Stimulated activated CD8-positive, alpha-beta memory T cell treated with anti-CD3 and anti-CD28 coated beads, Interleukin-15, amount 100 ng/mL, for 24 hours (primary cell): ENCODE results near the gene SPIRE1.

Source experiments
- DNase-seq: peaks from one replicate; pipeline ENCODE4 v3.0.0-alpha.2; 2020; ENCODE audit warnings: low read depth

The SPIRE1 gene

DNA sequence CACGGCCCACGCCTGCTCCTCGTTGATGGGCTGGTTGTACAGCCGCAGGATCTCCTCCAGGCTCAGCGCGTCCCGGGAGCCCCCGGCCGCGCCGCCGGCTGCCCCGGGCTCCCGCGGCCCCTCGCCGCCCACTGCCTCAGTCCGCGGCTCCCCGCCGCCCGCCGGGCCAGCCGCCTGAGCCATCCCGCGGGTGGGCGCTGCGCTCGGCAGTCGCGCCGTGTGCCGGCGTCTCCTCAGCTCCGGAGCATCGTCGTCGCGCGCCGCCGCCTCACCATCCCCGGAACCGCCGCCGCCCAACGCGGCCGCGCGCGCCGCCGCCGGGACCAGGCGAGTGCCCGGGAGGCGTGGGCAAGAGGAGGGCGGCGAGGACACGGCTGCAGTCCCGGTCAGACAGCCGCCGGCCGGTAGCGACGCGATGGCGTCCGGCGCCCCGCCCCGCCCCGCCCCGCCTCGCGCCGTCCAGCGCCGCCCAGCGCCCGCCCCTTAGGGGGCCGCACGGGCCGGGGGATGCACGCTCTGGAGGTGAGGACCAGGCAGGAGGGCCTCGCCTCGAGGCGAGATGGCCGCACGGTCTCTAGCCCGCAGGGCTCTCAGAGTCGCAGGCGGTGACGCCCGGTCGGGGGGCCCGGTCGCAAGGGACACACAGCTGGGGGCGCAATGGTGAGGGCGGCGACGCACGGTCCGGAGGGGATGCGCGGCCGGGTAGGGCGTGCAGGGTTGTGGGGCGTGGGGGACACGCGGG lies at the start of gene SPIRE1:
TSS of gene SPIRE1 (minus strand) at position 424 of the 742 bp plus-strand sequence. CDS start at position 183, 241 bp downstream.
- DNase-seq = no peak

DNA sequence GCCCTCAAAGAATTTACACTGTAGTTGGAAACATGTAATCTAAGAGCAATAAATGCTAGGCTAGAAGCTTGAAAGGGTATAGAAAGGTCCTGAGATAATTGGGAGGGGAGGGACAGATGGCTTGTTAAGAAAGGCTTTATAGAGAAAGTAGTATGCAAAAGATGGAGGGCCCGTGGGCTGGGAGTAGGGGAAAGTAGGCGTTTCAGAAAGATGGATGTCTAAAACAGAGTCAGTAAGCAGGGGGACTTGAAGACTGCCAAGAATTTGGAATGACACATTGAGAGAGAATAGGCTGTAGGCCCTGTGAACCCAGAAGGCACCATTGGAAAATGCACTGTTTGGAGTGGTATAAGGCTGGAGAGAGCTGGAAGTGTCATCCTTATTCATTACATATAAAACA lies 45.8 kb upstream of the SPIRE1 start:
- DNase-seq = no peak

DNA sequence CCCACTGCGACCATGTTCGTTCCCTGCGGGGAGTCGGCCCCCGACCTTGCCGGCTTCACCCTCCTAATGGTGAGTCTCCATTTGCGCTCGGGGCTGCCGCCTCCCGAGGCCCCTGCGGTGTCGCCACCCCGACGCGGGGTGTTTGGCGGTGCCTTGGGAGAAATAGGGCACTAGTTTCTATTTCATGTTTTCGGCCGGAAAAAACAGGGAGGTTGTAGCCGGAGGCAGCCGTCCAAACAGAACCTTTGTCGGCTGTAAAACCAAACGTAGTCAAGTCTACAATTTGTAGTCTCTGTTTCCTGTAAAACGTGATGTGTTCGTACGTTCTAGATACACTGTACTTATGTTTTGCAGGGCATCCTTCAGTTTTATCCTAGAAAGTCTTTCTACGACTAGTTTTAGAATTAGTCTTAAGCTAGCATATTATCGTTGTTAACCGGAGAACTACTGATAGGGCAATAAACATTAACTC lies 45.2 kb upstream of the SPIRE1 start:
- no peak for DNase-seq

DNA sequence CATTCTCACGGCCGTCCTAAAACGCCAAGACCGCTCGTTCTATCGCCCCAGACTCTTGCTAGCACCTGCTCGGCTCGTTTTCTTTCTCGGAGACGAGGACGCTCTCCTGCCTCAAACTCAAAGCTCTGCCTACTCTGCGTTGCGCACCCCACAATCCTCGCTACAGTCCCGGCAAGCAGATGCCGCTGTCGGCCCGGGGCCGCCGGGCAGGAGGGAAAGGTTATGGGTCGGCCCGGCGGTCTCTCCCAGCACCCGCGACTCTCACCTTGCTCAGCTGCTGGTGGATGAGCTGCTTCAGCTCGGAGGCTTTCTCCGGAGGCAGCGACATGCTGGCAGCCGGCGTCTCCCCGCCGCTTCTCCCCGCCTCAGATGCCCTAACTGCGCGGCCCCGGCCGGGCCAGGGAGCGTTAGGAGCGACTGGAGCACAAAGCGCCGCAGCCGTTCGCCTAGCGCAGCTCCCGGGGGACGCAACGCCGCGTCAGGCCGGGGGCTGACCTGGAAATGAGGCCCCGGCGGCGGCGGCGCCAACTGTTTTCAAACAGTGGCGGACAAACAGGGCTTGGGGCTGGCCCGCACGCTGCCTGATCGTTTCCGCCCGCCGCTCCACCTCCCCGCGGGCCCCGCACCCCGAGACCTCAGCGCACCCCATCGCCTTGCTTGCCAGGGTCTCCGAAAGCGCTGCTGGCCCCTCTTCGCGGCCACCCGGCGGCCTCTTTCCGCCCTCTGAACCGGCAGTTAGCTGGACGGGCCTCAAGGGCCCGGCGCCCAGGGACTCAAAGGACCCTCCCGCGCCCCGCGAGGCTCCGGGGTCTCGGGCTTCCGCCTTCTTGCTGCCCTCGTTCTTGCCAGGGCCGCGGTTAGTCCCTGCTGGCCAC lies 44.6 kb upstream of the SPIRE1 start, which contains the start of the genes CEP76 and PSMG2:
TSS of gene CEP76 (minus strand) at position 503 of the 875 bp plus-strand sequence. CDS start at position 328, 175 bp downstream.
TSS of gene PSMG2 (plus strand) at position 822 of the 875 bp plus-strand sequence. CDS start 66 bp downstream, outside the sequence.
- DNase-seq = peak; percentile 65

- DNase-seq = no peak
Observed at GRCh38 chr18:12701161-12701560, 43.3 kb upstream of the SPIRE1 start.

DNA sequence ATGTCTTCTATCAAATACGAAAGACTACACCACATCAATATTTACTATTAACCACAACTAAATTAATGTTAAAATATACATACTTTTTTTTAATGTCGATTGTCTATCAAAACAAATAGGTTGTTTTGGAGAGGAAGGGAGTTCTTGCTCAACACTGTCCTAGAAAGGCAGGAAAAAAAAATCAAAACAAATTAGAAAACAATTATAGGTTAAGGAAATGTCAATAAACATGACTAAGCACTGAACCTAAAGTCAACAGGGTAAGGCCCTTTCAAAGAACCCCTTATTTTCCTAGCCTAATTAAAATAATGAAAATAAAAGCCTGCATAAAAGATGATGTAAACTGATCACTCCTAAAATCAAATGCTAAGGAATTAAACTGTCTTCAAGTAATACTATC lies 41.8 kb upstream of the SPIRE1 start:
- no peak for DNase-seq

DNA sequence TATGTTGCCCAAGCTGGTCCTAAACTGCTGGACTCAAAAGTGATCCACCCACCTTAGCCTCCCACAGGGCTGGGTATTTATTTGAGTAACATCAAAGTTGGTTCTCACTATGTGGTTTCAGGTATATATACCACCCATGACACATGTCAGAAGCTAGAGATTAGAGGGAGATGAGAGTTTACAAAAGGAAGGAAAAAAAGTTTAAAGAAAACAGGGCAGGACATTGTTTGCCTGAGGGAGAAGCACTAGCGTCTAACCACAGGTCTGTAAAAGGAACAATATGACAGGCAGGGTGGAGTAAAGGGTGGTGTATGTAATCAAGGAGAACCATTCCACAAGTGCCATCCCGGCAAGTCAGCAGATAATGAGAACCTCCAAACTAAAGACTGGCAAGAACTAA lies 36.1 kb upstream of the SPIRE1 start:
- DNase-seq = no peak

GRCh38 chr18:12692206-12692605 lies 34.3 kb upstream of the SPIRE1 start:
- DNase-seq = no peak

DNA sequence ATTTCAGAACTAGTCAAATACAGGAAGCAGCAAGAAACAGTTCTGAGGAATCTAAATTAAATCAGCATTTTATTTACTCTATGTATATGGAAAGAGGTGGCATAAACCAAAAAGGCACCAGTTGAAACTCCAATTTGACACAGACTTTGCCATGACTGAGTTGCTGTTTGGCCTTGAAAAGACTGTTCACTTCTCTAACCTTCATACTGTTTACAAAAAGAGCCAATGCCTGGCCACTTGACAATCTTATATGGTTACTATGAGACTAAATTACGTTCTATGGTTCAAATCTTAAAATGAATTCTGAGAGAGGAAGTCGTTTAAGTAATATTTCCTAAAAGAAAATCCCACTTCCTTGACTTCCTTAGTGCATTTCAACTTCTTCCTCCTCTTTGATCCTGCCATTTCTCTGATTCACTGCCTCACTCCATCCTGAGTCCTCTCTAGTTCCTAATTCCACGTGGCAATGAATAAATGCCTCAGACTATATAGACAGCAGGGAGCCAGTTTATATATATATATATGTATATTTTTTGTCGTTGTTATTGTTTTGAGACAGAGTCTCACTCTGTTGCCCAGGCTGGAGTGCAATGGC lies 31.4 kb upstream of the SPIRE1 start:
- DNase-seq = no peak

DNA sequence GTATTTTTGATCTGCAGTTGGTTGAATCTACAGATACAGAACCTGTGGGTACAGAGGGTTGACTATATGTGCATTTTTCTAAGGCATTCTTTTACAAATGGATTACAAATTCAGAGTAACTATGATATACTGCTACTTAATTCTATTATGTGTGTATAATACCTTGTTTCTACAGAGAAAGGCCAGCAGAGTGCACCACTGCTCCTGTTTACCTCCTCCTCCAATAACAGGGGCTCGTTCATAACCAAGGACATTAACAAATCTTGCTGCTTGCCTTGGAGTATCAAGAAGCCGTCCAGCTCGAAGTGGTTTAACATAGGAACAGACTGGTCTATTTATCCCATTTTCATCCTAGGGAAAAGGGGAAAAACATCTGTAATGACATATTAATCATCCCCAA lies 28.2 kb upstream of the SPIRE1 start:
- DNase-seq = no peak

GRCh38 chr18:12679183-12679786 lies 21.4 kb upstream of the SPIRE1 start:
- DNase-seq = no peak

- DNase-seq = no peak
Observed at GRCh38 chr18:12668041-12668440, 10.1 kb upstream of the SPIRE1 start.

- no peak for DNase-seq
Observed at GRCh38 chr18:12659904-12660605, 2.1 kb upstream of the SPIRE1 start.

GRCh38 chr18:12658426-12659138 lies 675 bp upstream of the SPIRE1 start:
- no peak for DNase-seq

GRCh38 chr18:12656938-12657683 lies 796 bp downstream of the SPIRE1 start:
- no peak for DNase-seq

DNA sequence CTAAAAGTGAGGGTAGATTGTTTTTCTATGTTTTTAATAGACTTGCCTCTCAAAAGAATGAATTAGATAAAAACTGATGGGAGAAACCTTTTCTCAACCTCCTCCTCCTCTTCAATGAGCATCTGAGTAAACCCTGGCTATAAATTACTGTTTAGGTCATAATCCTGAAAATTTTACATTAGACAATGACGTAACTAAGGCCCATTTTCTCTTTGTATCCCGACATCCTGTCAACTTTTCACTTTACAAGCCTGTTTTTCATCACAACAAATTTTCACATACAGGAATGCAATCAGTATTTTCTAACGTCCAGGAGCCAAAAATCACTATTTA lies 1.3 kb downstream of the SPIRE1 start:
- DNase-seq = no peak

GRCh38 chr18:12654971-12655370 lies 2.9 kb downstream of the SPIRE1 start:
- DNase-seq = no peak

GRCh38 chr18:12652861-12653401 lies 5.0 kb downstream of the SPIRE1 start:
- no peak for DNase-seq

GRCh38 chr18:12651651-12652050 lies 6.3 kb downstream of the SPIRE1 start:
- no peak for DNase-seq

- no peak for DNase-seq
Observed at GRCh38 chr18:12647773-12648172, 10.1 kb downstream of the SPIRE1 start.
